OCI-LY3 (cell line): ENCODE results near the gene PRKCQ.

Experiments
- CTCF ChIP-seq: fragments of 200-600, 300-600 bp; sonication (generic); IDR thresholded peaks from 2 replicates; pipeline ENCODE4 v1.5.1; 2014; ENCODE audit warnings: antibody characterized with exemption, low read length, low read depth
- EZH2phosphoT487 ChIP-seq: fragments of 200-600 bp; shearing (Covaris generic); IDR thresholded peaks from 2 replicates; pipeline ENCODE4 v1.6.1; 2018; ENCODE audit warnings: antibody characterized with exemption, mixed run types, low read depth

- TF ChIP-seq CTCF (no peak), EZH2phosphoT487 (no peak)
These were observed 59.9 kb downstream of the PRKCQ start for GRCh38 chr10:6520138-6520537.
